Measurements from ENCODE around the gene TNRC6B. TPM values are rescaled to one million over a fixed set of nuclear protein-coding genes. Genes with fewer than 3 reads are reported as not detected.

TNRC6B gene
- total RNA-seq, 4 donors from 2014 or later, result 41.8 to 50.9 (median 47.8) TPM

GRCh38 chr22:40348025-40348658, 170.4 kb downstream of the TNRC6B start:
- H3K27ac ChIP-seq, result peak overlapping the region in 2 of 4 donors; percentile 40 to 94
- H3K4me3 ChIP-seq, result no peak overlapping the region
- no peaks in the 10 kb centered on the region for H3K27me3 ChIP-seq
- TF ChIP-seq POLR2A (IDR thresholded peaks at IDR 0.05) (no peak), EP300 (IDR thresholded peaks at IDR 0.05) (peak in 1 of 2 donors; percentile 23), CTCF (IDR thresholded peaks at IDR 0.05) (peak; percentile 65 to 77 (median 71))
- whole genome bisulfite sequencing, 2 donors, result 69 to 72% methylated on average over 10 of the region's 10 CpGs
- no peaks in the 10 kb centered on the region for H3K9me3 ChIP-seq
- DNase-seq (ENCODE audit: low spot score in 2 of 2), result peak; percentile 37 to 69
- H3K36me3 ChIP-seq, result peaks cover 0 to 40% (median 4%) of the 10 kb centered on the region in 3 donors
- H3K4me1 ChIP-seq, result peaks cover 0 to 29% (median 17%) of the 10 kb centered on the region in 4 donors

GRCh38 chr22:40352763-40353162, 175.0 kb downstream of the TNRC6B start:
- Histone ChIP-seq H3K27ac (no peak overlapping the region), H3K27me3 (no peaks in the 10 kb centered on the region), H3K4me1 (peaks cover 0 to 12% (median 5%) of the 10 kb centered on the region in 4 donors), H3K36me3 (peaks cover 0 to 86% (median 8%) of the 10 kb centered on the region in 3 donors), H3K9me3 (no peaks in the 10 kb centered on the region), H3K4me3 (no peak overlapping the region)
- WGBS, 2 donors, result 87 to 94% methylated on average over 3 of the region's 3 CpGs
- TF ChIP-seq EP300 (IDR thresholded peaks at IDR 0.05) (no peak), POLR2A (IDR thresholded peaks at IDR 0.05) (no peak), CTCF (IDR thresholded peaks at IDR 0.05) (no peak)
- no peak for DNase-seq (ENCODE audit: low spot score in 2 of 2)

- no peaks in the 10 kb centered on the region for H3K4me1 ChIP-seq
- H3K9me3 ChIP-seq, result no peaks in the 10 kb centered on the region
- peaks cover 3 to 100% (median 68%) of the 10 kb centered on the region in 3 donors for H3K36me3 ChIP-seq
- H3K27ac ChIP-seq, result no peak overlapping the region
- no peaks in the 10 kb centered on the region for H3K27me3 ChIP-seq
- H3K4me3 ChIP-seq, result no peak overlapping the region
- 97 to 99% methylated on average over 5 of the region's 5 CpGs for WGBS, 2 donors
- no peak for DNase-seq (ENCODE audit: low spot score in 2 of 2)
- TF ChIP-seq CTCF (IDR thresholded peaks at IDR 0.05) (no peak), POLR2A (IDR thresholded peaks at IDR 0.05) (no peak), EP300 (IDR thresholded peaks at IDR 0.05) (no peak)
These were observed 183.4 kb downstream of the TNRC6B start for GRCh38 chr22:40361100-40361499.

GRCh38 chr22:40363059-40363458, 185.3 kb downstream of the TNRC6B start:
- Histone ChIP-seq H3K36me3 (peaks cover 3 to 100% (median 62%) of the 10 kb centered on the region in 3 donors), H3K4me3 (no peak overlapping the region), H3K27ac (no peak overlapping the region), H3K4me1 (no peaks in the 10 kb centered on the region), H3K9me3 (no peaks in the 10 kb centered on the region), H3K27me3 (no peaks in the 10 kb centered on the region)
- no peak for DNase-seq (ENCODE audit: low spot score in 2 of 2)
- WGBS, 2 donors, result 66 to 70% methylated on average over 3 of the region's 3 CpGs
- TF ChIP-seq CTCF (IDR thresholded peaks at IDR 0.05), result no peak

- no peak for DNase-seq (ENCODE audit: low spot score in 2 of 2)
- Histone ChIP-seq H3K9me3 (no peaks in the 10 kb centered on the region), H3K4me1 (no peaks in the 10 kb centered on the region), H3K27ac (no peak overlapping the region), H3K36me3 (peaks cover 3 to 94% (median 56%) of the 10 kb centered on the region in 3 donors), H3K4me3 (no peak overlapping the region), H3K27me3 (no peaks in the 10 kb centered on the region)
- TF ChIP-seq CTCF (IDR thresholded peaks at IDR 0.05) (no peak), EP300 (IDR thresholded peaks at IDR 0.05) (no peak), POLR2A (IDR thresholded peaks at IDR 0.05) (no peak)
- 86 to 92% methylated on average over 1 of the region's 1 CpG for WGBS, 2 donors
These were observed 186.7 kb downstream of the TNRC6B start for GRCh38 chr22:40364431-40364830.

Data from tibial nerve (tissue), 4 donors.